Memory B cell (primary cell): ENCODE measurements around the gene GPX3.

Experiments
- ATAC-seq: fragments of 150-1000 bp; cut with Tn5 transposase; 2 replicates; pipeline ENCODE4 v1.10.0; 2021; ENCODE audit warnings: low read depth, mild to moderate bottlenecking, moderate library complexity
- DNase-seq, 2 donors: peaks; one replicate each; pipeline ENCODE4 v3.0.0; 2022; ENCODE audit warnings: low spot score in 2 of 2
- H3K27ac Mint-ChIP-seq: one replicate; pipeline ENCODE4 v1.8.0; 2022; ENCODE audit warnings: mild to moderate bottlenecking, moderate library complexity, mixed read lengths
- H3K27me3 Mint-ChIP-seq: one replicate; pipeline ENCODE4 v1.8.0; 2022; ENCODE audit warnings: mixed read lengths
- H3K36me3 Mint-ChIP-seq: one replicate; pipeline ENCODE4 v1.8.0; 2022; ENCODE audit warnings: mild to moderate bottlenecking, mixed read lengths
- H3K4me1 Mint-ChIP-seq: one replicate; pipeline ENCODE4 v1.8.0; 2022; ENCODE audit warnings: mixed read lengths
- H3K4me3 Mint-ChIP-seq: one replicate; pipeline ENCODE4 v1.8.0; 2022; ENCODE audit warnings: mild to moderate bottlenecking, moderate library complexity, mixed read lengths
- H3K9me3 Mint-ChIP-seq: one replicate; pipeline ENCODE4 v1.8.0; 2022; ENCODE audit warnings: mixed read lengths

GPX3 gene

GRCh38 chr5:151005187-151005949 is 15.0 kb upstream of the GPX3 start:
- no peaks in the 10 kb centered on the region for H3K9me3 Mint-ChIP-seq
- H3K4me1 Mint-ChIP-seq: no peaks in the 10 kb centered on the region
- no peak for ATAC-seq
- no peak for DNase-seq
- H3K27me3 Mint-ChIP-seq: peaks cover 8% of the 10 kb centered on the region
- no peaks in the 10 kb centered on the region for H3K36me3 Mint-ChIP-seq
- no peak overlapping the region for H3K27ac Mint-ChIP-seq
- H3K4me3 Mint-ChIP-seq: no peak overlapping the region

- ATAC-seq (no peak), DNase-seq (no peak)
- H3K4me3 Mint-ChIP-seq: no peak overlapping the region
- H3K9me3 Mint-ChIP-seq: no peaks in the 10 kb centered on the region
- no peaks in the 10 kb centered on the region for H3K4me1 Mint-ChIP-seq
- peaks cover 6% of the 10 kb centered on the region for H3K27me3 Mint-ChIP-seq
- no peaks in the 10 kb centered on the region for H3K36me3 Mint-ChIP-seq
- H3K27ac Mint-ChIP-seq: no peak overlapping the region
These were observed 14.3 kb upstream of the GPX3 start for GRCh38 chr5:151005950-151006576.

GRCh38 chr5:151006704-151007334 is 13.6 kb upstream of the GPX3 start:
- DNase-seq (no peak), ATAC-seq (no peak)
- no peaks in the 10 kb centered on the region for H3K36me3 Mint-ChIP-seq
- H3K4me3 Mint-ChIP-seq: no peak overlapping the region
- no peak overlapping the region for H3K27ac Mint-ChIP-seq
- peaks cover 10% of the 10 kb centered on the region for H3K27me3 Mint-ChIP-seq
- H3K9me3 Mint-ChIP-seq: no peaks in the 10 kb centered on the region
- H3K4me1 Mint-ChIP-seq: no peaks in the 10 kb centered on the region

- ATAC-seq: no peak
- Mint-ChIP-seq H3K27me3 (peaks cover 11% of the 10 kb centered on the region), H3K4me3 (no peak overlapping the region), H3K27ac (no peak overlapping the region), H3K4me1 (no peaks in the 10 kb centered on the region), H3K36me3 (no peaks in the 10 kb centered on the region), H3K9me3 (no peaks in the 10 kb centered on the region)
- no peak for DNase-seq
These were observed 12.8 kb upstream of the GPX3 start for GRCh38 chr5:151007430-151008209.

- no peak overlapping the region for H3K27ac Mint-ChIP-seq
These were observed 12.2 kb upstream of the GPX3 start for GRCh38 chr5:151008210-151008491.

GRCh38 chr5:151008906-151009305 is 11.5 kb upstream of the GPX3 start:
- no peaks in the 10 kb centered on the region for H3K4me1 Mint-ChIP-seq
- H3K27ac Mint-ChIP-seq: no peak overlapping the region
- H3K9me3 Mint-ChIP-seq: no peaks in the 10 kb centered on the region
- ATAC-seq (no peak), DNase-seq (no peak)
- no peaks in the 10 kb centered on the region for H3K36me3 Mint-ChIP-seq
- no peak overlapping the region for H3K4me3 Mint-ChIP-seq
- peaks cover 8% of the 10 kb centered on the region for H3K27me3 Mint-ChIP-seq

More at GRCh38 chr5:151008210-151008491, 12.2 kb upstream of the GPX3 start:
- peaks cover 11% of the 10 kb centered on the region for H3K27me3 Mint-ChIP-seq
- no peaks in the 10 kb centered on the region for H3K4me1 Mint-ChIP-seq
- H3K36me3 Mint-ChIP-seq: no peaks in the 10 kb centered on the region
- DNase-seq: no peak
- no peaks in the 10 kb centered on the region for H3K9me3 Mint-ChIP-seq
- H3K4me3 Mint-ChIP-seq: no peak overlapping the region
- ATAC-seq: no peak

GRCh38 chr5:151012862-151013261 is 7.5 kb upstream of the GPX3 start:
- Mint-ChIP-seq H3K9me3 (no peaks in the 10 kb centered on the region), H3K36me3 (no peaks in the 10 kb centered on the region), H3K27ac (no peak overlapping the region), H3K4me3 (no peak overlapping the region), H3K27me3 (peaks cover 5% of the 10 kb centered on the region), H3K4me1 (no peaks in the 10 kb centered on the region)
- ATAC-seq (no peak), DNase-seq (no peak)

GRCh38 chr5:151014680-151015343 is 5.6 kb upstream of the GPX3 start:
- Mint-ChIP-seq H3K36me3 (no peaks in the 10 kb centered on the region), H3K4me1 (no peaks in the 10 kb centered on the region), H3K9me3 (no peaks in the 10 kb centered on the region), H3K4me3 (no peak overlapping the region), H3K27me3 (peaks cover 5% of the 10 kb centered on the region), H3K27ac (no peak overlapping the region)
- no peak for DNase-seq
- no peak for ATAC-seq

GRCh38 chr5:151015974-151016587 is 4.3 kb upstream of the GPX3 start:
- no peak overlapping the region for H3K4me3 Mint-ChIP-seq
- H3K27ac Mint-ChIP-seq: no peak overlapping the region
- peaks cover 4% of the 10 kb centered on the region for H3K4me1 Mint-ChIP-seq
- no peak for ATAC-seq
- peaks cover 5% of the 10 kb centered on the region for H3K27me3 Mint-ChIP-seq
- DNase-seq: no peak
- H3K36me3 Mint-ChIP-seq: no peaks in the 10 kb centered on the region
- H3K9me3 Mint-ChIP-seq: no peaks in the 10 kb centered on the region

GRCh38 chr5:151016700-151017099 is 3.7 kb upstream of the GPX3 start:
- Mint-ChIP-seq H3K4me1 (peaks cover 4% of the 10 kb centered on the region), H3K36me3 (no peaks in the 10 kb centered on the region), H3K9me3 (no peaks in the 10 kb centered on the region), H3K4me3 (no peak overlapping the region), H3K27ac (no peak overlapping the region), H3K27me3 (peaks cover 2% of the 10 kb centered on the region)
- DNase-seq: no peak
- ATAC-seq: no peak

GRCh38 chr5:151017897-151018296 is 2.5 kb upstream of the GPX3 start:
- H3K27ac Mint-ChIP-seq: no peak overlapping the region
- no peak overlapping the region for H3K4me3 Mint-ChIP-seq
- peaks cover 2% of the 10 kb centered on the region for H3K36me3 Mint-ChIP-seq
- H3K9me3 Mint-ChIP-seq: no peaks in the 10 kb centered on the region
- DNase-seq (no peak), ATAC-seq (no peak)
- H3K27me3 Mint-ChIP-seq: no peaks in the 10 kb centered on the region
- peaks cover 8% of the 10 kb centered on the region for H3K4me1 Mint-ChIP-seq

- ATAC-seq: no peak
- Mint-ChIP-seq H3K9me3 (no peaks in the 10 kb centered on the region), H3K36me3 (peaks cover 2% of the 10 kb centered on the region), H3K4me1 (peaks cover 8% of the 10 kb centered on the region), H3K27me3 (no peaks in the 10 kb centered on the region), H3K4me3 (no peak overlapping the region), H3K27ac (no peak overlapping the region)
- no peak for DNase-seq
These were observed 1.5 kb upstream of the GPX3 start for GRCh38 chr5:151018846-151019245.

GRCh38 chr5:151019331-151019730 is 1.1 kb upstream of the GPX3 start:
- Mint-ChIP-seq H3K9me3 (no peaks in the 10 kb centered on the region), H3K36me3 (peaks cover 2% of the 10 kb centered on the region), H3K27ac (no peak overlapping the region), H3K4me3 (no peak overlapping the region), H3K4me1 (peaks cover 8% of the 10 kb centered on the region), H3K27me3 (no peaks in the 10 kb centered on the region)
- no peak for DNase-seq
- ATAC-seq: no peak
